HepG2 (cell line): ENCODE data around the gene UBXN1. TPM values are rescaled to one million over a fixed set of nuclear protein-coding genes. Genes with fewer than 3 reads are reported as not detected.

Experiments used
- CREM ChIP-seq, 2 experiments: sonication (generic) in 1 of 2; formaldehyde crosslinking in 1 of 2; IDR thresholded peaks; 2 replicates each; pipeline versions ENCODE4 v1.4.0 to v1.6.1; 2016 to 2020; ENCODE audit warnings: antibody characterized with exemption in 1 of 2, mild to moderate bottlenecking in 1 of 2, missing genetic modification reagents in 1 of 2
- EED ChIP-seq: sonication (generic); formaldehyde crosslinking; IDR thresholded peaks from 2 replicates; pipeline ENCODE4 v1.5.0; 2020; ENCODE audit warnings: mild to moderate bottlenecking, missing genetic modification reagents
- JARID2 ChIP-seq: sonication (generic); formaldehyde crosslinking; IDR thresholded peaks from 2 replicates; pipeline ENCODE4 v1.8.1; 2023; ENCODE audit warnings: missing genetic modification reagents, inconsistent platforms; ENCODE audit not compliant: insufficient replicate concordance
- MAF1 ChIP-seq: sonication (generic); formaldehyde crosslinking; IDR thresholded peaks from 2 replicates; pipeline ENCODE4 v1.5.0; 2020; ENCODE audit warnings: missing genetic modification reagents, borderline replicate concordance
- MED1 ChIP-seq: sonication (generic); formaldehyde crosslinking; IDR thresholded peaks from 2 replicates; pipeline ENCODE4 v1.4.0; 2020; ENCODE audit warnings: missing genetic modification reagents
- MTF1 ChIP-seq: sonication (generic); formaldehyde crosslinking; IDR thresholded peaks from 2 replicates; pipeline ENCODE4 v1.5.0; 2020; ENCODE audit warnings: missing genetic modification reagents
- MYC ChIP-seq: sonication (generic); formaldehyde crosslinking; IDR thresholded peaks from 2 replicates; pipeline ENCODE4 v1.9.0; 2021; ENCODE audit warnings: missing genetic modification reagents, borderline replicate concordance
- PHF20 ChIP-seq: sonication (generic); formaldehyde crosslinking; IDR thresholded peaks from 2 replicates; pipeline ENCODE4 v1.5.0; 2020; ENCODE audit warnings: mild to moderate bottlenecking, missing genetic modification reagents
- POLR2G ChIP-seq: fragments of 200-400 bp; formaldehyde crosslinking; IDR thresholded peaks from 2 replicates; pipeline ENCODE4 v1.6.1; 2018; ENCODE audit warnings: mild to moderate bottlenecking, low read depth, low read length, moderate library complexity
- RBM39 ChIP-seq: fragments of 200-400 bp; formaldehyde crosslinking; IDR thresholded peaks from one replicate; pipeline ENCODE4 v1.6.1; 2018; ENCODE audit warnings: antibody characterized with exemption, mild to moderate bottlenecking, low read depth, low read length; ENCODE audit not compliant: poor library complexity, severe bottlenecking
- SKI ChIP-seq: fragments of 450-650 bp; IDR thresholded peaks from one replicate; pipeline ENCODE4 v1.6.1; 2018; ENCODE audit warnings: mild to moderate bottlenecking; ENCODE audit not compliant: partially characterized antibody
- SRSF1 ChIP-seq: fragments of 200-400 bp; formaldehyde crosslinking; optimal IDR thresholded peaks from 2 replicates; pipeline ENCODE3; 2017; ENCODE audit warnings: mild to moderate bottlenecking, low read depth, low read length, moderate library complexity
- SRY ChIP-seq: sonication (generic); formaldehyde crosslinking; IDR thresholded peaks from 2 replicates; pipeline ENCODE4 v1.8.0; 2022; ENCODE audit warnings: mild to moderate bottlenecking, missing genetic modification reagents
- THAP11 ChIP-seq: IDR thresholded peaks from 2 replicates; pipeline ENCODE4 v1.6.1; 2016; ENCODE audit warnings: missing biosample characterization, missing genetic modification reagents
- ZNF232 ChIP-seq: sonication (generic); formaldehyde crosslinking; IDR thresholded peaks from 2 replicates; pipeline ENCODE4 v1.4.0; 2020; ENCODE audit warnings: missing genetic modification reagents, borderline replicate concordance
- ZNF296 ChIP-seq: sonication (generic); formaldehyde crosslinking; conservative IDR thresholded peaks from 2 replicates; pipeline ENCODE4 v1.5.0; 2020; ENCODE audit warnings: mild to moderate bottlenecking, missing genetic modification reagents
- ZNF546 ChIP-seq: sonication (generic); formaldehyde crosslinking; conservative IDR thresholded peaks from 2 replicates; pipeline ENCODE4 v1.8.1; 2023; ENCODE audit warnings: mild to moderate bottlenecking, missing genetic modification reagents
- ZNF891 ChIP-seq: sonication (generic); formaldehyde crosslinking; IDR thresholded peaks from 2 replicates; pipeline ENCODE4 v1.5.0; 2020; ENCODE audit warnings: mild to moderate bottlenecking, missing genetic modification reagents
- ZSCAN22 ChIP-seq: sonication (generic); formaldehyde crosslinking; IDR thresholded peaks from 2 replicates; pipeline ENCODE4 v1.4.0; 2020; ENCODE audit warnings: mild to moderate bottlenecking, missing genetic modification reagents
- polyA plus RNA-seq, 8 experiments: library from polyadenylated mRNA; depleted of rRNA in 3 of 8; stranded (reverse) in 7 of 8; unstranded in 1 of 8; fragments of >200 nt; fragmentation: Illumina TruSeq in 4 of 8; extraction: Trizol in 4 of 8; gene quantifications; 2 replicates each; pipeline versions ENCODE4 v1.2.1 to v1.2.3, GENCODE V29; 2011 to 2016; ENCODE audit warnings: low read depth in 4 of 8, missing spikeins in 1 of 8, mixed read lengths in 1 of 8; ENCODE audit not compliant: insufficient read depth in 1 of 8
- total RNA-seq, 5 experiments: library from RNA; depleted of rRNA; stranded (reverse); fragments of >200 nt; fragmentation: Illumina TruSeq; extraction: Trizol; gene quantifications; 2 replicates each; pipeline ENCODE4 v1.2.3, GENCODE V29; 2016; ENCODE audit warnings: low read depth in 1 of 5
- TF ChIP-seq, protein P1 (sequence below): sonication (generic); formaldehyde crosslinking; IDR thresholded peaks from 2 replicates; pipeline ENCODE4 v1.5.1; 2020; ENCODE audit warnings: mild to moderate bottlenecking, missing genetic modification reagents, moderate library complexity
- TF ChIP-seq, protein P2 (sequence below): sonication (generic); formaldehyde crosslinking; IDR thresholded peaks from 2 replicates; pipeline ENCODE4 v1.5.0; 2020; ENCODE audit warnings: missing genetic modification reagents, mild to moderate bottlenecking, borderline replicate concordance
- TF ChIP-seq, protein P3 (sequence below): sonication (generic); formaldehyde crosslinking; IDR thresholded peaks from 2 replicates; pipeline ENCODE4 v1.4.0; 2020; ENCODE audit warnings: missing genetic modification reagents

Gene UBXN1
- total and polyA plus RNA-seq, 2 of the 13 experiments (the other 11 are each of a cell fraction or from before 2014, with no cell fraction given) = 47.5 to 52.4 TPM

DNA sequence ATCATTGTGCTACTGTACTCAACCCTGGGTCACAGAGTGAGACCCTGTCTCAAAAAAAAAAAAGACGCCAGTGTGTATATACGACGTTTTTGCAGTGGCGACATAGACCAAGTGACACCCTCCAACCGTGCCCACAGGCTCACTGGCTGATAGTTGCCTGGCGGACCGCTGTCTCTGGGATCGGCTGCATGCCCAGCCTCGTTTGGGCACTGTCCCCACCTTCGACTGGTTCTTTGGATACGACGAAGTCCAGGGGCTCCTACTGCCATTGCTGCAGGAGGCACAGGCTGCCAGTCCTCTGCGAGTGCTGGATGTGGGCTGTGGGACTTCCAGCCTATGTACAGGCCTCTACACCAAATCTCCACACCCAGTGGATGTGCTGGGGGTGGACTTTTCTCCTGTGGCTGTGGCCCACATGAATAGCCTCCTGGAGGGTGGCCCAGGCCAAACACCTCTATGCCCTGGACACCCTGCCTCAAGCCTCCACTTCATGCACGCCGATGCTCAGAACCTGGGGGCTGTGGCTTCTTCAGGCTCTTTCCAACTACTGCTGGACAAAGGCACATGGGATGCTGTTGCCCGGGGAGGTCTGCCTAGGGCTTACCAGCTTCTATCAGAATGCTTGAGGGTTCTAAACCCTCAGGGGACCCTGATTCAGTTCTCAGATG lies 12.5 kb downstream of the UBXN1 start (continued):
- TF ChIP-seq, protein P1, sequence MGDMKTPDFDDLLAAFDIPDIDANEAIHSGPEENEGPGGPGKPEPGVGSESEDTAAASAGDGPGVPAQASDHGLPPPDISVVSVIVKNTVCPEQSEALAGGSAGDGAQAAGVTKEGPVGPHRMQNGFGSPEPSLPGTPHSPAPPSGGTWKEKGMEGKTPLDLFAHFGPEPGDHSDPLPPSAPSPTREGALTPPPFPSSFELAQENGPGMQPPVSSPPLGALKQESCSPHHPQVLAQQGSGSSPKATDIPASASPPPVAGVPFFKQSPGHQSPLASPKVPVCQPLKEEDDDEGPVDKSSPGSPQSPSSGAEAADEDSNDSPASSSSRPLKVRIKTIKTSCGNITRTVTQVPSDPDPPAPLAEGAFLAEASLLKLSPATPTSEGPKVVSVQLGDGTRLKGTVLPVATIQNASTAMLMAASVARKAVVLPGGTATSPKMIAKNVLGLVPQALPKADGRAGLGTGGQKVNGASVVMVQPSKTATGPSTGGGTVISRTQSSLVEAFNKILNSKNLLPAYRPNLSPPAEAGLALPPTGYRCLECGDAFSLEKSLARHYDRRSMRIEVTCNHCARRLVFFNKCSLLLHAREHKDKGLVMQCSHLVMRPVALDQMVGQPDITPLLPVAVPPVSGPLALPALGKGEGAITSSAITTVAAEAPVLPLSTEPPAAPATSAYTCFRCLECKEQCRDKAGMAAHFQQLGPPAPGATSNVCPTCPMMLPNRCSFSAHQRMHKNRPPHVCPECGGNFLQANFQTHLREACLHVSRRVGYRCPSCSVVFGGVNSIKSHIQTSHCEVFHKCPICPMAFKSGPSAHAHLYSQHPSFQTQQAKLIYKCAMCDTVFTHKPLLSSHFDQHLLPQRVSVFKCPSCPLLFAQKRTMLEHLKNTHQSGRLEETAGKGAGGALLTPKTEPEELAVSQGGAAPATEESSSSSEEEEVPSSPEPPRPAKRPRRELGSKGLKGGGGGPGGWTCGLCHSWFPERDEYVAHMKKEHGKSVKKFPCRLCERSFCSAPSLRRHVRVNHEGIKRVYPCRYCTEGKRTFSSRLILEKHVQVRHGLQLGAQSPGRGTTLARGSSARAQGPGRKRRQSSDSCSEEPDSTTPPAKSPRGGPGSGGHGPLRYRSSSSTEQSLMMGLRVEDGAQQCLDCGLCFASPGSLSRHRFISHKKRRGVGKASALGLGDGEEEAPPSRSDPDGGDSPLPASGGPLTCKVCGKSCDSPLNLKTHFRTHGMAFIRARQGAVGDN (CRISPR knock-in tag) = peak; percentile 52; the same call in 1 of the 2 replicates
- TF ChIP-seq MYC (CRISPR knock-in tag) (0 out of 2 replicates have a peak, but pooled peaks have one; percentile 22), ZNF546 (CRISPR knock-in tag) (no peak), JARID2 (CRISPR knock-in tag) (peak; percentile 12), SRSF1 (peak; percentile 43), POLR2G (peak; percentile 38), ZNF296 (CRISPR knock-in tag) (0 out of 2 replicates have a peak, but pooled peaks have one; percentile 32), ZNF232 (CRISPR knock-in tag) (0 out of 2 replicates have a peak, but pooled peaks have one; percentile 50), PHF20 (peak; percentile 26; the same call in 1 of the 2 replicates), ZNF891 (CRISPR knock-in tag) (peak; percentile 60; the same call in 1 of the 2 replicates), RBM39 (no peak), SKI (no peak), SRY (CRISPR knock-in tag) (peak; percentile 69; the same call in 1 of the 2 replicates), THAP11 (CRISPR knock-in tag) (no peak), ZSCAN22 (CRISPR knock-in tag) (no peak), MED1 (peak; percentile 37; the same call in 1 of the 2 replicates), MAF1 (0 out of 2 replicates have a peak, but pooled peaks have one; percentile 49), CREM (IDR thresholded peaks at IDR 0.05) (0 out of 2 replicates have a peak, but pooled peaks have one; percentile 3), CREM (CRISPR knock-in tag; IDR thresholded peaks at IDR 0.05) (no peak), EED (CRISPR knock-in tag) (0 out of 2 replicates have a peak, but pooled peaks have one; percentile 30), MTF1 (CRISPR knock-in tag) (no peak)
- TF ChIP-seq, protein P2, sequence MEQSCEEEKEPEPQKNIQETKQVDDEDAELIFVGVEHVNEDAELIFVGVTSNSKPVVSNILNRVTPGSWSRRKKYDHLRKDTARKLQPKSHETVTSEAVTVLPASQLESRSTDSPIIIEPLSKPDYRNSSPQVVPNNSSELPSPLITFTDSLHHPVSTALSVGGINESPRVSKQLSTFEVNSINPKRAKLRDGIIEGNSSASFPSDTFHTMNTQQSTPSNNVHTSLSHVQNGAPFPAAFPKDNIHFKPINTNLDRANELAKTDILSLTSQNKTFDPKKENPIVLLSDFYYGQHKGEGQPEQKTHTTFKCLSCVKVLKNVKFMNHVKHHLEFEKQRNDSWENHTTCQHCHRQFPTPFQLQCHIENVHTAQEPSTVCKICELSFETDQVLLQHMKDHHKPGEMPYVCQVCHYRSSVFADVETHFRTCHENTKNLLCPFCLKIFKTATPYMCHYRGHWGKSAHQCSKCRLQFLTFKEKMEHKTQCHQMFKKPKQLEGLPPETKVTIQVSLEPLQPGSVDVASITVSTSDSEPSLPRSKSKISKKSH (CRISPR knock-in tag) = peak; percentile 64; the same call in 1 of the 2 replicates
- TF ChIP-seq, protein P3, sequence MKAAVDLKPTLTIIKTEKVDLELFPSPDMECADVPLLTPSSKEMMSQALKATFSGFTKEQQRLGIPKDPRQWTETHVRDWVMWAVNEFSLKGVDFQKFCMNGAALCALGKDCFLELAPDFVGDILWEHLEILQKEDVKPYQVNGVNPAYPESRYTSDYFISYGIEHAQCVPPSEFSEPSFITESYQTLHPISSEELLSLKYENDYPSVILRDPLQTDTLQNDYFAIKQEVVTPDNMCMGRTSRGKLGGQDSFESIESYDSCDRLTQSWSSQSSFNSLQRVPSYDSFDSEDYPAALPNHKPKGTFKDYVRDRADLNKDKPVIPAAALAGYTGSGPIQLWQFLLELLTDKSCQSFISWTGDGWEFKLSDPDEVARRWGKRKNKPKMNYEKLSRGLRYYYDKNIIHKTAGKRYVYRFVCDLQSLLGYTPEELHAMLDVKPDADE (CRISPR knock-in tag) = no peak
